OCI-LY7 (cell line): Measurements from ENCODE around the gene GNAL. TPM values are rescaled to one million over a fixed set of nuclear protein-coding genes. Genes with fewer than 3 reads are reported as not detected.

Source experiments
- BruUV-seq: library from RNA; stranded (reverse); fragments of 400-500 nt; replicated peaks from 2 replicates; lab custom pipeline; 2021; lab: Mats Ljungman, UMichigan
- CTCF ChIA-PET: fragments of 300-600 bp; sonication (Branson Sonifier 250); formaldehyde crosslinking; loops from one replicate; lab custom pipeline; 2022; ENCODE audit warnings: antibody characterized with exemption; ENCODE audit not compliant: unreplicated experiment; lab: Charles Lee
- POLR2A ChIA-PET: fragments of 300-600 bp; sonication (Branson Sonifier 250); formaldehyde crosslinking; loops from one replicate; lab custom pipeline; 2022; ENCODE audit warnings: antibody characterized with exemption; lab: Charles Lee
- DNase-seq: peaks from one replicate; pipeline ENCODE4 v3.0.0-alpha.2; 2015; ENCODE audit warnings: low spot score
- H2AFZ ChIP-seq: fragments of 200-600 bp; sonication (generic), shearing (Covaris generic); 2 replicates; pipeline ENCODE4 v1.6.1; 2014; ENCODE audit warnings: mild to moderate bottlenecking, antibody characterized with exemption, low read length, moderate library complexity
- H3K27ac ChIP-seq: fragments of 200-600 bp; sonication (generic); 2 replicates; pipeline ENCODE4 v1.5.1; 2014; ENCODE audit warnings: mixed run types, low read depth, mild to moderate bottlenecking, moderate library complexity, low read length, inconsistent platforms; ENCODE audit not compliant: poor library complexity, severe bottlenecking
- H3K36me3 ChIP-seq: fragments of 200-600 bp; sonication (generic); 2 replicates; pipeline ENCODE4 v1.6.1; 2014; ENCODE audit warnings: mild to moderate bottlenecking, antibody characterized with exemption, low read length, moderate library complexity, mixed read lengths; ENCODE audit not compliant: insufficient read depth
- H3K4me1 ChIP-seq: fragments of 200-600 bp; sonication (generic); 2 replicates; pipeline ENCODE4 v1.5.1; 2014; ENCODE audit warnings: mild to moderate bottlenecking, low read length; ENCODE audit not compliant: insufficient read depth, poor library complexity, severe bottlenecking
- H3K4me2 ChIP-seq: fragments of 200-600 bp; sonication (generic); 2 replicates; pipeline ENCODE4 v1.6.1; 2014; ENCODE audit warnings: mild to moderate bottlenecking, low read length
- H3K4me3 ChIP-seq: fragments of 200-600 bp; sonication (generic); 2 replicates; pipeline ENCODE4 v1.5.1; 2014; ENCODE audit warnings: mild to moderate bottlenecking, low read depth, low read length; ENCODE audit not compliant: poor library complexity, severe bottlenecking
- H3K79me2 ChIP-seq: fragments of 200-600 bp; sonication (generic); 2 replicates; pipeline ENCODE4 v1.6.1; 2016; ENCODE audit warnings: low read depth, mild to moderate bottlenecking, low read length, moderate library complexity, mixed read lengths; ENCODE audit not compliant: insufficient read depth
- H3K9me2 ChIP-seq: fragments of 200-600 bp; sonication (generic); 2 replicates; pipeline ENCODE4 v1.6.1; 2016; ENCODE audit warnings: mild to moderate bottlenecking, low read length, mixed read lengths; ENCODE audit not compliant: insufficient read depth
- H3K9me3 ChIP-seq: fragments of 200-600 bp; sonication (generic); 2 replicates; pipeline ENCODE4 v1.6.1; 2014; ENCODE audit warnings: mild to moderate bottlenecking, mixed run types, low read length, mixed read lengths
- H4K20me1 ChIP-seq: fragments of 200-600 bp; sonication (generic); 2 replicates; pipeline ENCODE4 v1.6.1; 2014; ENCODE audit warnings: mild to moderate bottlenecking, antibody characterized with exemption, low read length, moderate library complexity, mixed read lengths; ENCODE audit not compliant: insufficient read depth
- EZH2phosphoT487 ChIP-seq: fragments of 200-600 bp; sonication (generic); IDR thresholded peaks from 2 replicates; pipeline ENCODE4 v1.6.1; 2018; ENCODE audit warnings: low read depth, borderline replicate concordance, mild to moderate bottlenecking, mixed run types, antibody characterized with exemption, low read length, moderate library complexity, mixed read lengths
- intact Hi-C: fragments of 100-400 bp; cut with micrococcal nuclease; formaldehyde crosslinking; loops from one replicate; pipeline ENCODE4 v1.10.0; 2022; ENCODE audit not compliant: unreplicated experiment
- total RNA-seq, 2 experiments: library from RNA; depleted of rRNA in 1 of 2; stranded (reverse); fragments of >200 nt in 1 of 2; shearing (Covaris generic) in 1 of 2; gene quantifications; 2 replicates each; pipeline ENCODE4 v1.2.3, GENCODE V29; 2014 to 2022
- TF ChIP-seq, protein P1 (sequence below): fragments of 200-600 bp; sonication (generic); conservative IDR thresholded peaks from 2 replicates; pipeline ENCODE4 v1.5.1; 2014; ENCODE audit warnings: mild to moderate bottlenecking, antibody characterized with exemption, low read length, moderate library complexity, mixed read lengths

The GNAL gene
- total RNA-seq, 2 experiments from 2014 or later, result 0.03 to 0.25 TPM

DNA sequence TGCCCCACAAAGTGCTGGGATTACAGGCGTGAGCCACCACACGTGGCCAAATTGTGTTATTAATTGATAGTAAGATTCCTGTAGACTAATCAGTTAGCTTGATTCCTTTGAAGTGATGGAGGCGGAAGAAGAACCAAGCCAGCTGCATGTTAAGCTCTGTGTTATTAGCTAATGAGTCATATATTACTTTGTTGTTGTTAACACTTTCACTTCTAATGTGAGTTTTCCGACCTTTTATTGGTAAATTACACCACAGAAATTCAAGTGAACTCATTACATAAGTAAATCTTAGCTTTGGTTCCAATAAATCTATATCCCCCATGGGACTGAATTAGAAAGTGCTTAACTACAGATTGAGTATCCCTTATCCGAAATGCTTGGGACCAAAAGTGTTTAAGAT, 182.4 kb downstream of the GNAL start:
- intact Hi-C loops, result no loop called here
- Histone ChIP-seq H3K4me1 (peaks cover 17% of the 10 kb centered on the region), H2AFZ (no peak overlapping the region; the same call in 1 of the 2 replicates), H3K4me3 (no peak overlapping the region), H3K9me3 (no peaks in the 10 kb centered on the region), H3K36me3 (no peaks in the 10 kb centered on the region), H3K79me2 (no peaks in the 10 kb centered on the region), H3K27ac (no peak overlapping the region), H3K9me2 (no peaks in the 10 kb centered on the region), H4K20me1 (no peaks in the 10 kb centered on the region), H3K4me2 (no peak overlapping the region)
- DNase-seq, result no peak
- CTCF ChIA-PET, result no interaction called here
- POLR2A ChIA-PET, result interaction anchor here (0.6 kb wide), 1 partner anchor 11 kb away, joined by 3 read pairs; no protein-coding TSS in a partner anchor
- no TSS peak for BruUV-seq
- TF ChIP-seq, protein P1, sequence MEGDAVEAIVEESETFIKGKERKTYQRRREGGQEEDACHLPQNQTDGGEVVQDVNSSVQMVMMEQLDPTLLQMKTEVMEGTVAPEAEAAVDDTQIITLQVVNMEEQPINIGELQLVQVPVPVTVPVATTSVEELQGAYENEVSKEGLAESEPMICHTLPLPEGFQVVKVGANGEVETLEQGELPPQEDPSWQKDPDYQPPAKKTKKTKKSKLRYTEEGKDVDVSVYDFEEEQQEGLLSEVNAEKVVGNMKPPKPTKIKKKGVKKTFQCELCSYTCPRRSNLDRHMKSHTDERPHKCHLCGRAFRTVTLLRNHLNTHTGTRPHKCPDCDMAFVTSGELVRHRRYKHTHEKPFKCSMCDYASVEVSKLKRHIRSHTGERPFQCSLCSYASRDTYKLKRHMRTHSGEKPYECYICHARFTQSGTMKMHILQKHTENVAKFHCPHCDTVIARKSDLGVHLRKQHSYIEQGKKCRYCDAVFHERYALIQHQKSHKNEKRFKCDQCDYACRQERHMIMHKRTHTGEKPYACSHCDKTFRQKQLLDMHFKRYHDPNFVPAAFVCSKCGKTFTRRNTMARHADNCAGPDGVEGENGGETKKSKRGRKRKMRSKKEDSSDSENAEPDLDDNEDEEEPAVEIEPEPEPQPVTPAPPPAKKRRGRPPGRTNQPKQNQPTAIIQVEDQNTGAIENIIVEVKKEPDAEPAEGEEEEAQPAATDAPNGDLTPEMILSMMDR, result no peak
- no peak for TF ChIP-seq EZH2phosphoT487

DNA sequence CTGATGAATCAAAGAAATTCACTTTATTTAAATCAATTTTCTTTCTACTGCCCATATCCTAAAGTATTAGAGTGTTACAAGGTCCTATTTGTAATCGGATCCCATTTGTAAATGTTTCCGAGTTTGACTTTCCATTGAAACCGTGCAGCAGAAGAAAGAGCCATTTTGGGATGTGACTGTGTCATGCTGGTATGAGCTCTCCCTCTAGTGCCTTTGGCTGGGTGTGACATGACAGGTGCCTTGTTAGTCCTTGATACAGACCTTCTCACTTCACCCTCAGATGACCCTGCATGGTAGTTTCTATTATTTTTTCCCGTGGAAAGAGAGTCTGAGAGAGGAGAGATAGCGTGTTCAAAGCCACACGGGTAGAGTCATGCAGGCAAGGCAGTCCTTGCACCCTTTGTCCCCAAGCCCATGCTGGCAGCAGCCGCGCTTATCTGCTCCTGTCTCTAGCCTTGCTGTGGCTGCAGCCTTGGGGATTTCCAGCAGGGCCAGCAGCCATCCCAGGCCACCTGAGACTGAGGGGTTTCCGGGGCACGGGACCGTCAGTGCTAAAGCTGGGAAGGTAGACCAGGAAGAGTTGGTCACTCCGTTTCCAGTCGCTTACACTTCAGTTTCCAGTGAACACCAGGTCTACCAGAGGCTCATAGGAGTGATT, 183.5 kb downstream of the GNAL start:
- Histone ChIP-seq H3K4me1 (peaks cover 17% of the 10 kb centered on the region), H2AFZ (no peak overlapping the region), H3K9me3 (no peaks in the 10 kb centered on the region), H3K27ac (no peak overlapping the region), H3K4me2 (no peak overlapping the region), H3K4me3 (no peak overlapping the region), H4K20me1 (no peaks in the 10 kb centered on the region), H3K79me2 (no peaks in the 10 kb centered on the region), H3K9me2 (no peaks in the 10 kb centered on the region), H3K36me3 (no peaks in the 10 kb centered on the region)
- POLR2A ChIA-PET, result no interaction called here
- intact Hi-C loops, result loop anchor here (2.0 kb wide), 1 partner anchor 140 kb away; no protein-coding TSS in a partner anchor
- no TSS peak for BruUV-seq
- CTCF ChIA-PET, result no interaction called here
- no peak for TF ChIP-seq EZH2phosphoT487
- TF ChIP-seq, protein P1, result peak; percentile 74
- peak; percentile 64 for DNase-seq

DNA sequence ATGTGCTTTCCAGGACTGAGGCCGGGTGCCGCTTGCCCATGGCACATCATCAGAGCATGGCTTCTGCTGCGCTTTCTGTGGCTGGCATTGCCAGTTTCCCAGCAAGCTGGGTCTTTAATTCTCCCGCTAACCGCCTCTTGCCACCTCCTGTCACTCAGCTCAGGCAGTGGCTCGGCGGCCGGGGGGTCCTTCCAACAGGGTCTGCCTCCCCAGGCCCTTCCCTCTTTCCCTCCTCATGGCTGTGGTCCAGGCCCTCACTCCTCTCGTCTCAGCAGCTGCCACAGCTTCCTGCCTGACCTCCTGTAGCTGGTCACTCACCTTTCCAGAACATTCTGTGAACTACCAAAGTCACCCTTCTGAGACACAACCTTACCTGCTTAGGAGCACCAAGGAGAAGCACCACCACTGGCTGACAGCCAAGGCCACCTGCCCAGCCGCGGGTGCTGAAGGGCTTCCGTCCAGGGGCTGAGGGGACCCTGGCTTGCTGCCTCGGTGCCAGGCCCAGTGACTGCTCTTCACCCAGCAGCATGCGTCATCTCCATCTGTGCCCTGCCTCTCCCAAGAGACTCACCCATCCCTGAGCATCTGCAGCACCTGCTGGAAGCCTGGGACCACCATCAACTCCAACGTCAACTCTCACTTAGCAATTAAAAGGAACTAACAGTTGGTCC, 184.7 kb downstream of the GNAL start:
- Histone ChIP-seq H3K9me3 (no peaks in the 10 kb centered on the region), H3K4me1 (peaks cover 6% of the 10 kb centered on the region), H3K27ac (no peak overlapping the region), H3K9me2 (no peaks in the 10 kb centered on the region), H3K79me2 (no peaks in the 10 kb centered on the region), H2AFZ (no peak overlapping the region), H3K36me3 (no peaks in the 10 kb centered on the region), H3K4me3 (no peak overlapping the region), H4K20me1 (no peaks in the 10 kb centered on the region), H3K4me2 (no peak overlapping the region)
- TF ChIP-seq, protein P1, result no peak
- no peak for TF ChIP-seq EZH2phosphoT487
- ChIA-PET CTCF (no interaction called here), POLR2A (interaction anchor here (0.6 kb wide), 1 partner anchor 138 kb away, joined by 4 read pairs; no protein-coding TSS in a partner anchor)
- BruUV-seq, result no TSS peak
- intact Hi-C loops, result loop anchor here (2.0 kb wide), 1 partner anchor 141 kb away; no protein-coding TSS in a partner anchor
- no peak for DNase-seq
